Measurements from ENCODE around the gene CTNNBL1.

GRCh38 chr20:37822141-37822601 is 128.3 kb downstream of the CTNNBL1 start:
- no peak for TF ChIP-seq CTCF (IDR thresholded peaks at IDR 0.05)
- no peak for TF ChIP-seq POLR2A (IDR thresholded peaks at IDR 0.05)

All from heart left ventricle (tissue), 13 donors.